ENCODE data around the gene HPCAL1.

HPCAL1 gene

DNA sequence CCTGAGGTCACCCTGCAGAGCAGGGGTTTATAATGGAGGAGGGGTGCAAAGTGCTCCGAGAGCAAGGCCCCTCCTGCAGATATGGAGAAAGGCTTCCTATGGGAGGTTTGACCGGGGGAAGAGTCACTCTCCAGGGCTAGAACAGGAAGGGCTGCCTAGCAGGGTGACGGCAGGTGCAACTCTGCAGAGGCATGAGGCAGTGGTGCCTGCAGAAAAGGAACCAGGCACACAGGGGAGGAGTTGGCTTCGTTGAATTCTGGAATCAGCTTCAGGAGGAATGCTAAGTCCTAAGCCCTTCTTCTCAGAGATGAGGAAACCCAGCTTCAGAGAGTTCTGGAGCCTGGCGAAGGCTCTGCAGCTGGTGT, 17.5 kb upstream of the HPCAL1 start:
- TF ChIP-seq, protein P1, sequence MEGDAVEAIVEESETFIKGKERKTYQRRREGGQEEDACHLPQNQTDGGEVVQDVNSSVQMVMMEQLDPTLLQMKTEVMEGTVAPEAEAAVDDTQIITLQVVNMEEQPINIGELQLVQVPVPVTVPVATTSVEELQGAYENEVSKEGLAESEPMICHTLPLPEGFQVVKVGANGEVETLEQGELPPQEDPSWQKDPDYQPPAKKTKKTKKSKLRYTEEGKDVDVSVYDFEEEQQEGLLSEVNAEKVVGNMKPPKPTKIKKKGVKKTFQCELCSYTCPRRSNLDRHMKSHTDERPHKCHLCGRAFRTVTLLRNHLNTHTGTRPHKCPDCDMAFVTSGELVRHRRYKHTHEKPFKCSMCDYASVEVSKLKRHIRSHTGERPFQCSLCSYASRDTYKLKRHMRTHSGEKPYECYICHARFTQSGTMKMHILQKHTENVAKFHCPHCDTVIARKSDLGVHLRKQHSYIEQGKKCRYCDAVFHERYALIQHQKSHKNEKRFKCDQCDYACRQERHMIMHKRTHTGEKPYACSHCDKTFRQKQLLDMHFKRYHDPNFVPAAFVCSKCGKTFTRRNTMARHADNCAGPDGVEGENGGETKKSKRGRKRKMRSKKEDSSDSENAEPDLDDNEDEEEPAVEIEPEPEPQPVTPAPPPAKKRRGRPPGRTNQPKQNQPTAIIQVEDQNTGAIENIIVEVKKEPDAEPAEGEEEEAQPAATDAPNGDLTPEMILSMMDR (IDR thresholded peaks at IDR 0.05; ENCODE audit: low read depth, low read length), result no peak
- no peak for DNase-seq (ENCODE audit: low read depth in 2 of 2)
- peak overlapping the region in 1 of 2 donors; percentile 8 for H3K4me3 ChIP-seq (replicated peaks in 1 of 2; ENCODE audit: low read depth in 2 of 2, low read length in 2 of 2)

DNA sequence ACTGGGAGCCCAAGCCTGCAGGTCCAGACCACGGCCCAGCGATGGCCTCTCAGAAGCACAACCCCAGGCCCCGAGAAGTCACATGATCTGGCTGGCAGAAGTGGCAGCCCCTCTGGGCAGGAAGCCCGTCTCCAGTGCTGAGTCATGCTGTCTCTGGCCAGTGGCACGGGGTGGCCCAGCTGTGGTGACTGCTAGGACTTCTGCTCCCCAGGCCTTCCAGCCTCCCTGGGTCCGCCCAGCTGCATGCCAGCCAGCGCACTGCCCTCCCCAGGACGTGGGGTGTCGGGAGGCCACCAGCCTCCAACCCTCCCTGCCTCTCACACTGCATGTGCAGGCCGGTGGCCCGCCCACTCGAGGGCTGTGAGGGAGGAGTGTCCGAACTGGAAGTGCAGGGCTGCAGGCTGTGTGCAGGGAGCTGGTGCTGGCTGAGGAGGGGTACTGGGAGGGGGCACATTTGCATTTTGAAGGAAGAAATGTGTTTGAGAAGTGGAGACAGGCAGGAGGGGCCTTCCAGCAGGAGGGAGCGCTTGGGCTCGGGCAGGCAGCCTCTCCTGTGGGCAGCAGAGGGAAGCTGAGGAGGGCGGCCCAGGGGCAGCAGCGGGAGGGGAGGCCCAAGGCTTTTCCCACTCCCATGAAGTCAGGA, 17.0 kb upstream of the HPCAL1 start:
- no peak overlapping the region for H3K4me3 ChIP-seq (replicated peaks in 1 of 2; ENCODE audit: low read depth in 2 of 2, low read length in 2 of 2)
- TF ChIP-seq, protein P1 (IDR thresholded peaks at IDR 0.05; ENCODE audit: low read depth, low read length), result no peak
- peak; percentile 27 to 68 for DNase-seq (ENCODE audit: low read depth in 2 of 2)

DNA sequence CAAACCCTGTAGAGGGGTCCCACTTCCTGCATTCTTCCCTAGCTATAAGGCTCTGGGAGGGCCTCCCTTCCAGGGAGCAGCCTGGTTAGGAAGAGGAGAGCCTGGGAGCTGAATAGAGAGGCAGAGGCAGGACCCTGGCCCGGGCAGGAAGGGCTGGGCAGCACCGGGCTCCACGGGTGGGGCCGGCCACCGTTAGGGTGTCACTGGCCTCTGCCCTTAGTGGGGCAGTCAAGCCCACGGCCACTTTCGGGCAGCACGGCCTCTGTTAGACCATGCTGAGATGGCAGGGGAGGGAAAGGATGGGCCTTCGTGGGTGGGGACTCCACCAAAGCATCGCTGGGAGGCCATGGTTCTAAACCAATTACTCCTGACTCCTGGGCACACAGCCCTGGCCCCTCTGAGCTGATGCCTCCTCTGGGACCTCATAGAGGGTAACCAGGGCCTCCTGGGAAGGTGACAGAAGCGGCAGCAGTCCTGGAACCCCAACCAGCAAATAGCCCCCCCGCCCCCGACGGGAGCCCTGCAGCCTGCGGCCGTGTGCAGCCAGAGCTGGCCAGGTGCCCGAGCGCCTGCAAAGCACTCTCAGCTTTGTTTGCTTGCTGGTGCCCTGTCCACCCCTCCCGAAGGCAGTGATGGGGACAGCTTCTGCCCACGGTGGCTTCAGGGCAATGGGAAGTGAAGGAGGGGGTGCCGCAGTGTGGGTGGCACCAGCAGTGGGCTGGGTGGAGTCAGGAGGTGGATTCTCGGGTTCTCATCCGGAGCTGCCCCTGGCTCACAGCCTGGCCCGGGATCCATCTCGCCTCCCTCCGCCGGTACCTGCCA, 16.3 kb upstream of the HPCAL1 start:
- H3K4me3 ChIP-seq (replicated peaks in 1 of 2; ENCODE audit: low read depth in 2 of 2, low read length in 2 of 2), result no peak overlapping the region
- no peak for DNase-seq (ENCODE audit: low read depth in 2 of 2)
- TF ChIP-seq, protein P1 (IDR thresholded peaks at IDR 0.05; ENCODE audit: low read depth, low read length), result no peak

DNA sequence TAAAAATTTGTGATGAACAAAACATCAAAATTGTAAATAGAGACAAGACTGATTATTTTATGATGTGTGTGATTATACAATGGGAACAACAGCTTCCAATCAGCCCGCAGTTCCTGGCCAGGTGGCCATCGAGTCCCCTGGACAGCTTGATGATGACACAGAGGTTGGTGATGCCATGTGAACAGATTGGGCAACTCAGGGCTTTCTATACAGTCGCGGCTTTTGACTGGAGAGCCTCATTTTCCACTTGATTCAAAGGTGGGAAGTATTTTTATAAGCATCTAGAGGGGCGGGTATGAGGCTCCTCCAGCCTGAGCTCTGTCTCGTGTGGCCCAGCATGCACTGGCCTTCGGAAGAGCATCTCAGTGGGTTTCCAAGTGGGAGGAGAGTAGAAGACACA, 14.9 kb upstream of the HPCAL1 start:
- TF ChIP-seq, protein P1 (IDR thresholded peaks at IDR 0.05; ENCODE audit: low read depth, low read length), result no peak
- no peak for DNase-seq (ENCODE audit: low read depth in 2 of 2)
- no peak overlapping the region for H3K4me3 ChIP-seq (replicated peaks in 1 of 2; ENCODE audit: low read depth in 2 of 2, low read length in 2 of 2)

DNA sequence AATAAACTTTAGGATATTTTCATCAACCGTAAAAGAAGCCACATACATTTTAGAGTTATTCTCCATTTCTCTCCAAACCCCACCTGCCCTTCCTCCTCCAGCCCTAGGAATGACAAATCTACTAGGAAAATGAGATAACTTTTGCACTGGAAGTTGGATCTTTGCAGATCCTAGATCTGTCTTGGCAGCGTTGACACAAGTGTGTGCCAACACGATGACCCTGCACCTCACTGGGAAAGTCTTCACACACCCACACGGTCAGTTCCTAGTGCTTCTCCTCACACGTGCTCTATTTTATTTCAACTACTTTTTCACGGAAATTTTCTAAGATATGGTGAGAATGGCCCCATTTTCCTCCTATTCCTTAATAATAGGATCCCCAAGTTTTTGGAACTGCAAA, 14.1 kb upstream of the HPCAL1 start:
- no peak for DNase-seq (ENCODE audit: low read depth in 2 of 2)
- TF ChIP-seq, protein P1 (IDR thresholded peaks at IDR 0.05; ENCODE audit: low read depth, low read length), result no peak
- no peak overlapping the region for H3K4me3 ChIP-seq (replicated peaks in 1 of 2; ENCODE audit: low read depth in 2 of 2, low read length in 2 of 2)

DNA sequence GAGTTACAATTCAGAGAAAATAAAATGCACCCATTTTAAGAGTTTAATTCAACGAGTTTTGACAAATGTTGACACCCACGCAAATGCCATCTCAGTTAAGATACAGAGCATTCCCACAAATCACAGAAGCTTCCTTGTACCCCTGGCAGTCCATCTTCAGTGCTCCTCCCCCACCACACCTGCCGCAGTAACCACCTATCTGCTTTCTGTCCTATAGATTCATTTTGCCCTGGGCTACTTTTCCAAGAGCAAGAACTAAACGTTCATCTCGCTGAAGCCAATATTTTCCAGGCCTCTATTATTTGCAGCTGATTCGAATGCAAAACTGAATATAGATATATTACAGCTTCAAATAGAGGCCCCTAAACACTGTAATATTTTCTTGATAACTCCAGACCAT, 13.4 kb upstream of the HPCAL1 start:
- TF ChIP-seq, protein P1 (IDR thresholded peaks at IDR 0.05; ENCODE audit: low read depth, low read length), result no peak
- H3K4me3 ChIP-seq (replicated peaks in 1 of 2; ENCODE audit: low read depth in 2 of 2, low read length in 2 of 2), result no peak overlapping the region

More for the DNA sequence above, 13.4 kb upstream of the HPCAL1 start:
- no peak for DNase-seq (ENCODE audit: low read depth in 2 of 2)
